ENCODE results near the gene RNU7-1. TPM values are rescaled to one million over a fixed set of nuclear protein-coding genes. Genes with fewer than 3 reads are reported as not detected.

RNU7-1 gene
- total and polyA plus RNA-seq, 10 donors, result not detected

DNA sequence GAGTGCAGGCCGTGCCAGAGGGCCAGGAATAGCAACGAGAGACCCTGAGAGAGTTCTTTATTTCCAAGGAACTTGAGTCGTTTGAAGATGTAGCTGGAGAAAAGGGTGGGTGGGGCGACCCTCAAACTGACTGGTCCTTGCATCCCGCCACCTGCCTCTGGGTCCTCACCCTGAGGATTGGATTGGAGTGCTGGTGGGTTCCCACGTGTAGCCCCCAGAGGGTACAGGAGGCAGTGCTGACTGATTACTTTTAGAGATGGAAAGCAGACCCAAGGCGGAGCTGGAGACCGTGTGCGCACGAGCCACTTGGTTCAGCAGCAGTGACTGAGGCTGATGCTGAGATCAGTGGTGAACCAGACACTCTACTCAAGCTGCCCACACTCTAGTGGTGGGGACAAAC is 34.0 kb downstream of the RNU7-1 start:
- DNase-seq, result no peak
- TF ChIP-seq POLR2AphosphoS5 (IDR thresholded peaks at IDR 0.05) (no peak), POLR2A (IDR thresholded peaks at IDR 0.05) (no peak)
- TF ChIP-seq, protein P1, sequence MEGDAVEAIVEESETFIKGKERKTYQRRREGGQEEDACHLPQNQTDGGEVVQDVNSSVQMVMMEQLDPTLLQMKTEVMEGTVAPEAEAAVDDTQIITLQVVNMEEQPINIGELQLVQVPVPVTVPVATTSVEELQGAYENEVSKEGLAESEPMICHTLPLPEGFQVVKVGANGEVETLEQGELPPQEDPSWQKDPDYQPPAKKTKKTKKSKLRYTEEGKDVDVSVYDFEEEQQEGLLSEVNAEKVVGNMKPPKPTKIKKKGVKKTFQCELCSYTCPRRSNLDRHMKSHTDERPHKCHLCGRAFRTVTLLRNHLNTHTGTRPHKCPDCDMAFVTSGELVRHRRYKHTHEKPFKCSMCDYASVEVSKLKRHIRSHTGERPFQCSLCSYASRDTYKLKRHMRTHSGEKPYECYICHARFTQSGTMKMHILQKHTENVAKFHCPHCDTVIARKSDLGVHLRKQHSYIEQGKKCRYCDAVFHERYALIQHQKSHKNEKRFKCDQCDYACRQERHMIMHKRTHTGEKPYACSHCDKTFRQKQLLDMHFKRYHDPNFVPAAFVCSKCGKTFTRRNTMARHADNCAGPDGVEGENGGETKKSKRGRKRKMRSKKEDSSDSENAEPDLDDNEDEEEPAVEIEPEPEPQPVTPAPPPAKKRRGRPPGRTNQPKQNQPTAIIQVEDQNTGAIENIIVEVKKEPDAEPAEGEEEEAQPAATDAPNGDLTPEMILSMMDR (IDR thresholded peaks at IDR 0.05 in 8 of 11, conservative IDR thresholded peaks at IDR 0.05 in 3 of 11), result no peak
- H3K9me3 ChIP-seq, result no peaks in the 10 kb centered on the region
- intact Hi-C loops (cut with DNase I; ENCODE audit: low total_unique reads), result loop anchor here (10.0 kb wide), 1 partner anchor 47 kb away; no protein-coding TSS in a partner anchor
- H3K27ac ChIP-seq, result no peak overlapping the region
- 83 to 91% (median 85%) methylated on average over 10 of the region's 10 CpGs for WGBS, 5 donors
- peaks cover 0 to 26% (median 5%) of the 10 kb centered on the region in 6 donors for H3K4me1 ChIP-seq
- H3K27me3 ChIP-seq (replicated peaks in 1 of 7), result no peaks in the 10 kb centered on the region
- no peak overlapping the region for H3K4me3 ChIP-seq
- peaks cover 3 to 100% (median 85%) of the 10 kb centered on the region in 6 donors for H3K36me3 ChIP-seq

DNA sequence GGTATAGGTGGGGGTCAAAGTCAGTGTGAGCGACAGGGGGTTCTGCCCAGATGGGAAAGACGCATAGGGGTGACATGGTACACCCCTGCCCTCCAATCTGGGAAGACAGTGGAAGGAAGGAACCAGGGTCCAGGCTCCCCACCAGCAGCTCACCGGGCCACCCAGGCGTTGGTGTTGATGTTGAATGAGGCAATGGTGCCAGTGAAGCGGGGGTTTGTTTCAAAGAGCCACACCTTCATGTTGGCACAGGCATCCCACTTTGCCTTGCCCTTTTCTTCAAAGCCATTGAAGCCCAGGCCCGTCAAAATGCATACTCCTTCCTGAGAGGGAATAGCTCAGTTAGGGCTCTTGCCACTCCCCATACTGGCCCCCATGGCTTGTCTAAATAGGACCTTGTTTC is 34.6 kb downstream of the RNU7-1 start:
- H3K27ac ChIP-seq, result no peak overlapping the region

DNA sequence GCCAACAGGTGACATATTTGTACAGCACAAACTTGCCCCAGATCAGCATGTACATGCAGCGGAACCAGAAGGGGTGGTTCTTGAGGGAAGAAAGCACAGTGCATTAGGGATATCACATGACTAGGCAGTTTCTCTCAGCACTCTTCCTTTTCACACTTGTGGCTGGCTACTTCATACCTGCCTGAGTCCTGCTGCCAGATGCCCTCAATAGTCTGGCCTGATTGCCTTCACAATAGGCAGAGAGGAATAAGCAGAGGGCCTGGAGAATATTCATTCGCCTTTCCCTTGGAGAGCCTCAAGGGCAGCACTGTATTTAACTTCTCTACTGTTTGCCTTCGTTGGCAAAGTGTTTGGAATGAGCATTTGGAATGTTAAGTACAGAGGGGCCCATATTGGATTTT is 35.0 kb downstream of the RNU7-1 start:
- H3K4me3 ChIP-seq, result no peak overlapping the region
- WGBS, 5 donors, result 83 to 88% (median 86%) methylated on average over 3 of the region's 3 CpGs
- intact Hi-C loops (cut with DNase I; ENCODE audit: low total_unique reads), result loop anchor here (10.0 kb wide), 1 partner anchor 46 kb away; no protein-coding TSS in a partner anchor
- DNase-seq, result no peak
- no peak overlapping the region for H3K27ac ChIP-seq
- TF ChIP-seq POLR2A (IDR thresholded peaks at IDR 0.05) (no peak), POLR2AphosphoS5 (IDR thresholded peaks at IDR 0.05) (no peak)
- TF ChIP-seq, protein P1 (IDR thresholded peaks at IDR 0.05 in 8 of 11, conservative IDR thresholded peaks at IDR 0.05 in 3 of 11), result no peak
- H3K36me3 ChIP-seq, result peaks cover 3 to 100% (median 91%) of the 10 kb centered on the region in 6 donors
- H3K9me3 ChIP-seq, result no peaks in the 10 kb centered on the region
- H3K4me1 ChIP-seq, result peaks cover 0 to 16% (median 0%) of the 10 kb centered on the region in 6 donors
- H3K27me3 ChIP-seq (replicated peaks in 1 of 7), result no peaks in the 10 kb centered on the region

More for the DNA sequence above, 34.6 kb downstream of the RNU7-1 start:
- WGBS, 5 donors, result 91 to 95% (median 92%) methylated on average over 6 of the region's 6 CpGs
- no peak for TF ChIP-seq POLR2AphosphoS5 (IDR thresholded peaks at IDR 0.05)
- TF ChIP-seq, protein P1 (IDR thresholded peaks at IDR 0.05 in 8 of 11, conservative IDR thresholded peaks at IDR 0.05 in 3 of 11), result no peak
- TF ChIP-seq POLR2A (IDR thresholded peaks at IDR 0.05), result no peak
- no peak for DNase-seq
- Histone ChIP-seq H3K9me3 (no peaks in the 10 kb centered on the region), H3K36me3 (peaks cover 3 to 100% (median 90%) of the 10 kb centered on the region in 6 donors), H3K4me1 (peaks cover 0 to 20% (median 2%) of the 10 kb centered on the region in 6 donors), H3K27me3 (replicated peaks in 1 of 7) (no peaks in the 10 kb centered on the region), H3K4me3 (no peak overlapping the region)
- intact Hi-C loops (cut with DNase I; ENCODE audit: low total_unique reads), result loop anchor here (10.0 kb wide), 1 partner anchor 47 kb away; no protein-coding TSS in a partner anchor

DNA sequence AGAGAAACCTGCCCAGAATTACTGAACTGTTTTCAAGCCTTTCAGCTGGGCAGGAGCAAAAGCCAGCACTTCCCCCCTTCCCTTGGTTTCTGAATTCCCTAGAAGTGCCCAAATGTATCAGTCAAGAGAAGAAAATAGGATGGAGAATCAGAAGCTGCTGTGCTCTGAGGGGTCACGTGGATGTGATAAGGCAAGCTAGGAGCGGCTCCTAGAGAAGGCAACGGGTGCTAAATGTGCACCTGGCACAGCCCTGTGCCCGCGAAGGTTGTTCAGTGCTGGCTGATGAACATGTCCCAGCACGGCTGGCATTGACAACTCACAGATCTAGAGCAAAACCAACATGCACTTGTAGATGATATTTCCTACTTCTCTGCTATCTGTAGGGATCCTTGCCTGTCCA is 35.4 kb downstream of the RNU7-1 start:
- H3K27ac ChIP-seq, result no peak overlapping the region
- no peaks in the 10 kb centered on the region for H3K27me3 ChIP-seq (replicated peaks in 1 of 7)
- H3K4me3 ChIP-seq, result no peak overlapping the region
- H3K9me3 ChIP-seq, result no peaks in the 10 kb centered on the region
- H3K4me1 ChIP-seq, result peaks cover 0 to 12% (median 0%) of the 10 kb centered on the region in 6 donors
- TF ChIP-seq POLR2AphosphoS5 (IDR thresholded peaks at IDR 0.05), result peak in 1 of 3 donors; percentile 47
- TF ChIP-seq, protein P1 (IDR thresholded peaks at IDR 0.05 in 8 of 11, conservative IDR thresholded peaks at IDR 0.05 in 3 of 11), result no peak
- no peak for DNase-seq
- 86 to 93% (median 88%) methylated on average over 6 of the region's 6 CpGs for whole genome bisulfite sequencing, 5 donors
- intact Hi-C loops (cut with DNase I; ENCODE audit: low total_unique reads), result loop anchor here (10.0 kb wide), 1 partner anchor 46 kb away; no protein-coding TSS in a partner anchor
- H3K36me3 ChIP-seq, result peaks cover 3 to 100% (median 90%) of the 10 kb centered on the region in 6 donors

Data from spleen (tissue), 11 donors.